HEK293T (cell line): Measurements from ENCODE around the gene ANKRD42.

Source experiments
- CTCF ChIA-PET: fragments of 350-600 bp; formaldehyde crosslinking; extraction: SDS; loops from one replicate; lab custom pipeline; 2021; ENCODE audit warnings: antibody characterized with exemption, inconsistent platforms; lab: Yijun Ruan, JAX
- POLR2A ChIA-PET: fragments of 350-600 bp; formaldehyde crosslinking; extraction: SDS; loops from one replicate; lab custom pipeline; 2020; ENCODE audit warnings: antibody characterized with exemption, inconsistent platforms; lab: Yijun Ruan, JAX
- DNase-seq: peaks from one replicate; pipeline ENCODE4 v3.0.0; 2012; ENCODE audit warnings: mixed read lengths; ENCODE audit errors: extremely low spot score
- ARNT ChIP-seq: fragments of 450-650 bp; IDR thresholded peaks from 2 replicates; pipeline ENCODE4 v1.6.1; 2017; ENCODE audit warnings: mild to moderate bottlenecking
- BHLHE40 ChIP-seq: fragments of 450-650 bp; IDR thresholded peaks from 2 replicates; pipeline ENCODE4 v1.6.1; 2016; ENCODE audit warnings: mild to moderate bottlenecking, moderate library complexity, borderline replicate concordance
- CTBP1 ChIP-seq: fragments of 450-650 bp; IDR thresholded peaks from 2 replicates; pipeline ENCODE4 v1.6.1; 2016; ENCODE audit warnings: borderline replicate concordance
- ELF4 ChIP-seq: fragments of 450-650 bp; IDR thresholded peaks from 2 replicates; pipeline ENCODE4 v1.6.1; 2017; ENCODE audit warnings: antibody characterized with exemption
- FOXA1 ChIP-seq: fragments of 450-650 bp; IDR thresholded peaks from 2 replicates; pipeline ENCODE4 v1.6.1; 2016; ENCODE audit warnings: mild to moderate bottlenecking
- FOXK2 ChIP-seq: fragments of 450-650 bp; IDR thresholded peaks from 2 replicates; pipeline ENCODE4 v1.6.1; 2016; ENCODE audit warnings: mild to moderate bottlenecking
- FOXM1 ChIP-seq: fragments of 450-650 bp; IDR thresholded peaks from 2 replicates; pipeline ENCODE4 v1.6.1; 2017; ENCODE audit warnings: mild to moderate bottlenecking, borderline replicate concordance
- HDGF ChIP-seq: fragments of 450-650 bp; IDR thresholded peaks from 2 replicates; pipeline ENCODE4 v1.6.1; 2017; ENCODE audit warnings: antibody characterized with exemption, borderline replicate concordance
- L3MBTL2 ChIP-seq: fragments of 450-650 bp; conservative IDR thresholded peaks from 2 replicates; pipeline ENCODE4 v1.6.1; 2016; ENCODE audit warnings: mild to moderate bottlenecking
- LEF1 ChIP-seq: fragments of 450-650 bp; IDR thresholded peaks from 2 replicates; pipeline ENCODE4 v1.6.1; 2017; ENCODE audit warnings: mild to moderate bottlenecking, borderline replicate concordance
- NFRKB ChIP-seq: fragments of 450-650 bp; IDR thresholded peaks from 2 replicates; pipeline ENCODE4 v1.6.1; 2016; ENCODE audit warnings: mild to moderate bottlenecking, moderate library complexity
- PKNOX1 ChIP-seq: fragments of 450-650 bp; IDR thresholded peaks from 2 replicates; pipeline ENCODE4 v1.6.1; 2016
- SP1 ChIP-seq: fragments of 450-650 bp; IDR thresholded peaks from 2 replicates; pipeline ENCODE4 v1.6.1; 2017
- SUZ12 ChIP-seq: fragments of 450-650 bp; IDR thresholded peaks from 2 replicates; pipeline ENCODE4 v1.6.1; 2016; ENCODE audit warnings: mild to moderate bottlenecking
- TARDBP ChIP-seq: fragments of 450-650 bp; IDR thresholded peaks from 2 replicates; pipeline ENCODE4 v1.6.1; 2016
- ZNF384 ChIP-seq: fragments of 450-650 bp; IDR thresholded peaks from 2 replicates; pipeline ENCODE4 v1.6.1; 2016

Gene ANKRD42

GRCh38 chr11:83158965-83159901 lies 34.3 kb upstream of the ANKRD42 start:
- no peak for DNase-seq
- CTCF ChIA-PET = interaction anchor here (0.6 kb wide), 1 partner anchor 90 kb away, joined by 3 read pairs; no protein-coding TSS in a partner anchor
- POLR2A ChIA-PET = no interaction called here
- TF ChIP-seq PKNOX1 (peak; percentile 56), FOXM1 (no peak)

DNA sequence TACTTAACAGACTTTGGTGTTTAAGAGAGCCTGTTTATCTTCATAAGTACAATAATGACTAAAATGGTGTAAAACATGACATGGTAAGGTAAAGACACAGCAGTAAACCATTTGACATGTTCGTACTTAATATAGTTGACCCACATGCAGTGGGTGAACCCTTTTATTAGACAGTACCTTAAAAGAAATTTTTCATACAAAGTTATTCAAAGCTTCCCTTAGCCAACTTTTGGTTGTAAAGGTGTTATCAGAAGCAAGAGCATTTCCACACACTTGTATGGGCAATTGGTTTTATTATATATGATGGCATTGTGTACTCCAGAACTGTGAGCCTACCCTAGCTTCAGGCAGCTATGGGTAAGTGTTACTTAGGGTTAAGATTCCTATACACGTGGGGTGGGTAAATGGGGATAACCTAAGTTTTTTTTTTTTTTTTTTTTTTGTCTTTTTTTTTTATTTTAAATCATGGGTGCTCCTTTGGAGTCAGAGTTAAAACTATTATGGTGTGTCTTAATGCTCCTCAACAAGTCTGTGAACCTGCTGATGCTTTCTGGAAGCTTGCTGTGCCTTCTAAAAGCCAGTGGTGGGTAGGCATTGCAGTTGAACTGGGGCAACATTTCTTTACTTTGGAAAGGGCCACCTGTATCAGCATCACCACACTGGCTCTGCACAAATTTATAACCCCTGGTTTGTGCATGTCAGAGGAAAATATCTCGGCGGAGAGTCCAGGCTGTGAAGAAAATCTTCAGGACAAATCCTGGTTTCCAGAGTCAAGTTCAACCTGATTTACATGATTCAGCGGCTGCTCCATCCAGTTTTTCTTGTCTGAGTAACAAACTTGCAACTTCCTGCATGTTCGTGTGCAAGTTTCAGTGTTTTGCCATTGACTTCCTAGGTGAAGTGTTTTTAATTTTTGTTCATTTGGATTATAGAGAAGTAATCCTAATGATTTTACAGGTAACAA lies 33.3 kb upstream of the ANKRD42 start:
- no peak for DNase-seq
- ChIA-PET POLR2A (no interaction called here), CTCF (interaction anchor here (0.6 kb wide), 1 partner anchor 89 kb away, joined by 3 read pairs; no protein-coding TSS in a partner anchor)
- TF ChIP-seq ZNF384 = 0 out of 2 replicates have a peak, but pooled peaks have one; percentile 32
- no peak for TF ChIP-seq BHLHE40

DNA sequence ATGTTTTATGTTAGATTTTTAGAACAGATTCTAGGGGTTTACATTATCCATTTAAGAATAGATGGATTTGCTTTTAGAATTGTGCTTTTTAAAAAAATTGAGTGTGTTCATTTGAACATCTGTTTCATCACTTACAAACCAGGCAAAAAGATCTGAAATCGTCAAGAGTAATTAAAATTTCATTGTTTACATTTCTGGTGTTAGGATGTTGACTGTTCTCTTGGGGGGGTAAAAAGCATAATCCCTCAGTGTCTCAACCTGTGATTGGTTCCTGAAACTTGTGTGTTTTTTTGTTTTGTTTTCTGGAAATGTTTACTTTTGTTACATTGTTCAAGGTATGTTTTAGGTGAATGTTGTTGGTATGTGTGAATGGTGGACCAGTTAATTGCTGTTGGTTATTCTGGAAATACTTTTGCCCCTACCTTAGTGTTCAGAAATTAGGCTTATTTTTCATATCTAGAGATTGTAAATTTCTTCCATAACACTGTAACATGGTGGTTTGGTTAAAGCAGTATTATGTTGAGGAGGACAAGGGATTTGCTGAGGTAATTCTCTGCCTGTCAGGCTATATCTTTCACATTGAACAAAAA lies 31.8 kb upstream of the ANKRD42 start:
- TF ChIP-seq NFRKB (no peak), CTBP1 (no peak)
- ChIA-PET CTCF (no interaction called here), POLR2A (no interaction called here)
- no peak for DNase-seq

DNA sequence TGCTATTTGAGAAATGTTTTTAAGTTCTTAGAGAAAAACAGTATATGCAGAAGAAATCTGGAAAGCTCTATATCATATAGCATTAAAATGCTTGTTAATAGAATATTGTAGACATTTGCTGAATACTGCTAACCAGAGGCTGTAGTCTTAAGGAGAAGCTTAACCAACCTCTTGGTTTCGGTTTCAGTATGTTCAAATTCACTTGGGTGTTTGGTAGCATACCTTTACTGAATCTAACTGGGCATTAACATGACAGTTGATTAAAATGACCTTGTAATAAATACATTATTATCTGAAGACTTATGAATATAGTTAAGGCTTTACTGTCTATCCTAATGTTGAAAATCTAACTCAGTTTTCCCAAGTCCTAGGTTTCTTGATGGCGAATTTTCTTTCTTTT lies 31.1 kb upstream of the ANKRD42 start:
- CTCF ChIA-PET = no interaction called here
- DNase-seq = no peak
- TF ChIP-seq PKNOX1 (no peak), ARNT (no peak), TARDBP (no peak), FOXM1 (no peak), NFRKB (no peak), FOXK2 (no peak), ELF4 (no peak), FOXA1 (no peak), CTBP1 (no peak), ZNF384 (no peak), BHLHE40 (no peak)
- POLR2A ChIA-PET = interaction anchor here (0.6 kb wide), 1 partner anchor 622 kb away, joined by 5 read pairs; no protein-coding TSS in a partner anchor

DNA sequence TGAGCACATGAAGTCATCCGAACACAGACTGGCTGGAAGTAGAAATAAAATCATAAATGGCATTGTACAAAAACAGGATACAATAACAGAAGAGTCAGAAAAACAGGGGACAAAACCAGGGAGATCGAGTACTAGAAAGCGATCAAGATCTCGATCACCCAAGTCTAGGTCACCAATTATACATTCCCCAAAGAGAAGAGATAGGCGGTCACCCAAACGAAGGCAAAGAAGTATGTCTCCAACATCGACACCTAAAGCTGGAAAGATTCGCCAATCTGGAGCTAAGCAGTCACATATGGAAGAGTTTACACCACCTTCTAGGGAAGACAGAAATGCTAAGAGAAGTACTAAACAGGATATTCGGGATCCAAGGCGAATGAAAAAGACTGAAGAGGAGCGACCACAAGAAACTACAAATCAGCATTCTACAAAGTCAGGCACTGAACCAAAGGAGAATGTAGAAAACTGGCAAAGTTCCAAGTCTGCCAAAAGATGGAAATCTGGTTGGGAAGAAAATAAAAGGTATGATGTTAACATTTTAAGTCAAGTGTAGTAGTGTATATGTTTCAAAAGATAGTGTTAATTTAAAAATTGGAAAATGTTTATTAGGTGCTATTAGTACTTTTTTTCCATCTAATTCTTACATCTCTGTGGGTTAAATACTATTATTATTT lies 27.2 kb upstream of the ANKRD42 start:
- DNase-seq = no peak
- ChIA-PET CTCF (no interaction called here), POLR2A (no interaction called here)
- TF ChIP-seq CTBP1 (no peak), BHLHE40 (no peak), SP1 (no peak)

DNA sequence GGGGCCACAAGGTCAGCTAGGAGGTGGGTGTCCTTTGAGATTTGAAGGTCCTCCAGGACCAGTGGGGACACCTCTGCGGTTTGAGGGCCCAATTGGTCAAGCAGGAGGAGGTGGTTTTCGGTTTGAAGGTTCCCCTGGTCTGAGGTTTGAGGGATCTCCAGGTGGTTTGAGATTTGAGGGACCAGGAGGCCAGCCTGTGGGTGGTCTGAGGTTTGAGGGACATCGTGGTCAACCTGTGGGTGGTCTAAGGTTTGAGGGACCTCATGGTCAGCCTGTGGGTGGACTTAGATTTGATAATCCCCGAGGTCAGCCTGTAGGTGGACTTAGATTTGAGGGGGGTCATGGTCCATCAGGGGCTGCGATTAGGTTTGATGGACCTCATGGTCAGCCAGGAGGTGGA lies 24.8 kb upstream of the ANKRD42 start:
- CTCF ChIA-PET = no interaction called here
- POLR2A ChIA-PET = no interaction called here
- DNase-seq = no peak
- TF ChIP-seq ARNT (no peak), CTBP1 (no peak), NFRKB (no peak), L3MBTL2 (no peak), LEF1 (no peak), FOXA1 (no peak), PKNOX1 (no peak), ZNF384 (no peak), FOXM1 (no peak), SUZ12 (no peak), TARDBP (no peak), SP1 (no peak), BHLHE40 (no peak), HDGF (no peak), FOXK2 (no peak), ELF4 (no peak)
